ENCODE results near the gene IGF2BP3.

IGF2BP3 gene

DNA sequence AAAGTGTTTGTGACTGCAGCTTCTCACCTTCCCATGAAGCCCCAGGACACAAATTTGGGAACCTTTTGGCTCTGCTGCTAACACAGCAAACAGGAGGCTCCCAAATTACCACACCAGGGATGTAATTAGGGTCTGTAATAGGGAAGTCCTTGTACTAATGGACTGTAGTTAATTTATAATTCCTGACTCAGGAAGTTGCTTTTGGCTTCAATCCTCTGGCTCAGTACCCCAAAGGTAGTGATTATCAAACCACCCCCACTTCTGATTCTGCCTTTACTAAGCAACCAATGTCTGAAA, 174.9 kb downstream of the IGF2BP3 start:
- no peak for ATAC-seq
- TF ChIP-seq ZFP3 (CRISPR knock-in tag; IDR thresholded peaks at IDR 0.05) (no peak), ISL1 (CRISPR knock-in tag; IDR thresholded peaks at IDR 0.05) (0 out of 2 replicates have a peak, but pooled peaks have one; percentile 11)

DNA sequence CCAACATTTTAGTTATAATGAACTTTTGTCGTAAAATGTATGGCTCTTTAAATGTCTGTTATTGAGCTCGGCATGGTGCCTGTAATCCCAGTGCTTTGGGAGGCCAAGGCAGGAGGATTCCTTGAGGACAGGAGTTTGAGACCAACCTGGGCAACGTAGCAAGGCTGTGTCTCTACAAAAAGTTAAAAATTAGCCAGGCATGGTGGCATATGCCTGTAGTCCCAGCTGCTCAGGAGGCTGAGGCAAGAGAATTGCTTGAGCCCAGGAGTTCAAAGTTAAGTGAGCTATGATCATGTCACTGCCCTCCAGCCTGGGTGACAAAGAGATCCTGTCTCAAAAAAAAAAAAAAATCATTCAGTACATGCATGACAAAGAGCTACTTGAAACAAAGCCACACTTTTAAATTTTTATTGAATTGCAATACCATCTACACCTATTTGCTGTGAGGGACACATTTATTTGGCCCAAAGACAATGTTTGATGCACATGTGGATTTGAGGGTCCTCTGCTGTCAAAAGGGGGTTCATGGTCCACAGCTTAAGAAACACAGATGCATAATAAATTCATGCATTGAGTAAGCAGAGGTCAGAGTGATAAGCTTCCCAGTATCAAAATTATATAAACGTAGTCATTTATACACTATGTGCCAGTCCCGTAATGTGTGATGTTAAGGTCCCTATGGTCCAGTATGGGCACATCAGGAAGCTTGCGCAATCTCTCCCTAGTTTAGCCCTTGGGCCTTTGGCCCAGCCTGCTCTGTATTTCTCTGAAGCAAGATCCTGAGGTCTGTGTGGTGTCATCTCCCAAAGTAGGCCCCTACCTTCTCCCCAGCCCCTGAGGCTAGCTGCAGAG, 175.5 kb downstream of the IGF2BP3 start:
- no peak for TF ChIP-seq ESRRG (CRISPR knock-in tag; IDR thresholded peaks at IDR 0.05)
- TF ChIP-seq GLIS3 (CRISPR knock-in tag; IDR thresholded peaks at IDR 0.05): no peak
- TF ChIP-seq ZNF8 (CRISPR knock-in tag; IDR thresholded peaks at IDR 0.05): no peak
- no peak for TF ChIP-seq ZC3H10 (CRISPR knock-in tag; IDR thresholded peaks at IDR 0.05)
- TF ChIP-seq ISL1 (CRISPR knock-in tag; IDR thresholded peaks at IDR 0.05): no peak
- no peak for TF ChIP-seq CREB5 (CRISPR knock-in tag; IDR thresholded peaks at IDR 0.05; ENCODE audit: low read depth)
- no peak for TF ChIP-seq TSHZ2 (CRISPR knock-in tag; IDR thresholded peaks at IDR 0.05)
- TF ChIP-seq SNAI2 (CRISPR knock-in tag; IDR thresholded peaks at IDR 0.05): no peak
- no peak for TF ChIP-seq RARB (CRISPR knock-in tag; IDR thresholded peaks at IDR 0.05)
- TF ChIP-seq OSR1 (CRISPR knock-in tag; IDR thresholded peaks at IDR 0.05): no peak
- TF ChIP-seq BACH2 (CRISPR knock-in tag; IDR thresholded peaks at IDR 0.05; ENCODE audit: borderline replicate concordance): no peak
- no peak for TF ChIP-seq CSDC2 (CRISPR knock-in tag; IDR thresholded peaks at IDR 0.05)
- TF ChIP-seq ZNF565 (CRISPR knock-in tag; conservative IDR thresholded peaks at IDR 0.05; ENCODE audit: low read depth): no peak
- no peak for TF ChIP-seq ZFP30 (CRISPR knock-in tag; IDR thresholded peaks at IDR 0.05)
- no peak for TF ChIP-seq ZNF70 (CRISPR knock-in tag; IDR thresholded peaks at IDR 0.05)
- TF ChIP-seq, protein P1, sequence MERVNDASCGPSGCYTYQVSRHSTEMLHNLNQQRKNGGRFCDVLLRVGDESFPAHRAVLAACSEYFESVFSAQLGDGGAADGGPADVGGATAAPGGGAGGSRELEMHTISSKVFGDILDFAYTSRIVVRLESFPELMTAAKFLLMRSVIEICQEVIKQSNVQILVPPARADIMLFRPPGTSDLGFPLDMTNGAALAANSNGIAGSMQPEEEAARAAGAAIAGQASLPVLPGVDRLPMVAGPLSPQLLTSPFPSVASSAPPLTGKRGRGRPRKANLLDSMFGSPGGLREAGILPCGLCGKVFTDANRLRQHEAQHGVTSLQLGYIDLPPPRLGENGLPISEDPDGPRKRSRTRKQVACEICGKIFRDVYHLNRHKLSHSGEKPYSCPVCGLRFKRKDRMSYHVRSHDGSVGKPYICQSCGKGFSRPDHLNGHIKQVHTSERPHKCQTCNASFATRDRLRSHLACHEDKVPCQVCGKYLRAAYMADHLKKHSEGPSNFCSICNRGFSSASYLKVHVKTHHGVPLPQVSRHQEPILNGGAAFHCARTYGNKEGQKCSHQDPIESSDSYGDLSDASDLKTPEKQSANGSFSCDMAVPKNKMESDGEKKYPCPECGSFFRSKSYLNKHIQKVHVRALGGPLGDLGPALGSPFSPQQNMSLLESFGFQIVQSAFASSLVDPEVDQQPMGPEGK (CRISPR knock-in tag; IDR thresholded peaks at IDR 0.05; ENCODE audit: borderline replicate concordance): no peak
- TF ChIP-seq ARNTL (CRISPR knock-in tag; IDR thresholded peaks at IDR 0.05; ENCODE audit: borderline replicate concordance, low read depth): no peak
- TF ChIP-seq CSRNP3 (CRISPR knock-in tag; IDR thresholded peaks at IDR 0.05): no peak
- no peak for TF ChIP-seq ZFP3 (CRISPR knock-in tag; IDR thresholded peaks at IDR 0.05)
- TF ChIP-seq TCF4 (CRISPR knock-in tag; IDR thresholded peaks at IDR 0.05; ENCODE audit: borderline replicate concordance): no peak
- ATAC-seq: no peak

GRCh38 chr7:23293500-23294073, 176.7 kb downstream of the IGF2BP3 start:
- TF ChIP-seq ISL1 (CRISPR knock-in tag; IDR thresholded peaks at IDR 0.05): no peak
- no peak for ATAC-seq

- no peak for ATAC-seq
- TF ChIP-seq RARB (CRISPR knock-in tag; IDR thresholded peaks at IDR 0.05) (no peak), ZNF8 (CRISPR knock-in tag; IDR thresholded peaks at IDR 0.05) (no peak), ZNF70 (CRISPR knock-in tag; IDR thresholded peaks at IDR 0.05) (no peak), ESRRG (CRISPR knock-in tag; IDR thresholded peaks at IDR 0.05) (no peak), GLIS3 (CRISPR knock-in tag; IDR thresholded peaks at IDR 0.05) (no peak), ZNF565 (CRISPR knock-in tag; conservative IDR thresholded peaks at IDR 0.05; ENCODE audit: low read depth) (no peak), ZFP30 (CRISPR knock-in tag; IDR thresholded peaks at IDR 0.05) (no peak), POU6F1 (CRISPR knock-in tag; IDR thresholded peaks at IDR 0.05; ENCODE audit: borderline replicate concordance, low read depth) (no peak), CREB5 (CRISPR knock-in tag; IDR thresholded peaks at IDR 0.05; ENCODE audit: low read depth) (no peak), PPARA (CRISPR knock-in tag; IDR thresholded peaks at IDR 0.05; ENCODE audit: borderline replicate concordance) (no peak), ZFP3 (CRISPR knock-in tag; IDR thresholded peaks at IDR 0.05) (no peak), TCF4 (CRISPR knock-in tag; IDR thresholded peaks at IDR 0.05; ENCODE audit: borderline replicate concordance) (no peak)
- TF ChIP-seq, protein P1 (CRISPR knock-in tag; IDR thresholded peaks at IDR 0.05; ENCODE audit: borderline replicate concordance): no peak
Observed at GRCh38 chr7:23292623-23293022, 177.7 kb downstream of the IGF2BP3 start.

Measured in SK-N-SH treated with all-trans-retinoic acid at 6 μM for 48 hours (cell line).